HEK293T (cell line): ENCODE measurements around the gene KRTAP5-5.
"Not testable (repeated sequence)": the region's sequence is repeated elsewhere in the genome, so short reads cannot be mapped to it uniquely, and the experiment has no call there.

ENCODE experiments used
- CTCF ChIA-PET: fragments of 350-600 bp; formaldehyde crosslinking; extraction: SDS; loops from one replicate; lab custom pipeline; 2021; ENCODE audit warnings: antibody characterized with exemption, inconsistent platforms; lab: Yijun Ruan, JAX
- POLR2A ChIA-PET: fragments of 350-600 bp; formaldehyde crosslinking; extraction: SDS; loops from one replicate; lab custom pipeline; 2020; ENCODE audit warnings: antibody characterized with exemption, inconsistent platforms; lab: Yijun Ruan, JAX
- DNase-seq: peaks from one replicate; pipeline ENCODE4 v3.0.0; 2012; ENCODE audit warnings: mixed read lengths; ENCODE audit errors: extremely low spot score
- ARNT ChIP-seq: fragments of 450-650 bp; IDR thresholded peaks from 2 replicates; pipeline ENCODE4 v1.6.1; 2017; ENCODE audit warnings: mild to moderate bottlenecking
- BHLHE40 ChIP-seq: fragments of 450-650 bp; IDR thresholded peaks from 2 replicates; pipeline ENCODE4 v1.6.1; 2016; ENCODE audit warnings: mild to moderate bottlenecking, moderate library complexity, borderline replicate concordance
- CTBP1 ChIP-seq: fragments of 450-650 bp; IDR thresholded peaks from 2 replicates; pipeline ENCODE4 v1.6.1; 2016; ENCODE audit warnings: borderline replicate concordance
- ELF4 ChIP-seq: fragments of 450-650 bp; IDR thresholded peaks from 2 replicates; pipeline ENCODE4 v1.6.1; 2017; ENCODE audit warnings: antibody characterized with exemption
- FOXA1 ChIP-seq: fragments of 450-650 bp; IDR thresholded peaks from 2 replicates; pipeline ENCODE4 v1.6.1; 2016; ENCODE audit warnings: mild to moderate bottlenecking
- FOXK2 ChIP-seq: fragments of 450-650 bp; IDR thresholded peaks from 2 replicates; pipeline ENCODE4 v1.6.1; 2016; ENCODE audit warnings: mild to moderate bottlenecking
- FOXM1 ChIP-seq: fragments of 450-650 bp; IDR thresholded peaks from 2 replicates; pipeline ENCODE4 v1.6.1; 2017; ENCODE audit warnings: mild to moderate bottlenecking, borderline replicate concordance
- HDGF ChIP-seq: fragments of 450-650 bp; IDR thresholded peaks from 2 replicates; pipeline ENCODE4 v1.6.1; 2017; ENCODE audit warnings: antibody characterized with exemption, borderline replicate concordance
- L3MBTL2 ChIP-seq: fragments of 450-650 bp; conservative IDR thresholded peaks from 2 replicates; pipeline ENCODE4 v1.6.1; 2016; ENCODE audit warnings: mild to moderate bottlenecking
- LEF1 ChIP-seq: fragments of 450-650 bp; IDR thresholded peaks from 2 replicates; pipeline ENCODE4 v1.6.1; 2017; ENCODE audit warnings: mild to moderate bottlenecking, borderline replicate concordance
- NFRKB ChIP-seq: fragments of 450-650 bp; IDR thresholded peaks from 2 replicates; pipeline ENCODE4 v1.6.1; 2016; ENCODE audit warnings: mild to moderate bottlenecking, moderate library complexity
- SP1 ChIP-seq: fragments of 450-650 bp; IDR thresholded peaks from 2 replicates; pipeline ENCODE4 v1.6.1; 2017
- SUZ12 ChIP-seq: fragments of 450-650 bp; IDR thresholded peaks from 2 replicates; pipeline ENCODE4 v1.6.1; 2016; ENCODE audit warnings: mild to moderate bottlenecking
- TARDBP ChIP-seq: fragments of 450-650 bp; IDR thresholded peaks from 2 replicates; pipeline ENCODE4 v1.6.1; 2016
- ZNF384 ChIP-seq: fragments of 450-650 bp; IDR thresholded peaks from 2 replicates; pipeline ENCODE4 v1.6.1; 2016
- TF ChIP-seq, protein P1 (sequence below): fragments of 450-650 bp; IDR thresholded peaks from 2 replicates; pipeline ENCODE4 v1.6.1; 2016

Gene KRTAP5-5, protein sequence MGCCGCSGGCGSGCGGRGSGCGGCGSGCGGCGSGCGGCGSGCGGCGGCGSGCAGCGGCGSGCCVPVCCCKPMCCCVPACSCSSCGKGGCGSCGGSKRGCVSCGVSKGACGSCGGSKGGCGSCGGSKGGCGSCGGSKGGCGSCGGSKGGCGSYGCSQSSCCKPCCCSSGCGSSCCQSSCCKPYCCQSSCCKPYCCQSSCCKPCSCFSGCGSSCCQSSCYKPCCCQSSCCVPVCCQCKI

DNA sequence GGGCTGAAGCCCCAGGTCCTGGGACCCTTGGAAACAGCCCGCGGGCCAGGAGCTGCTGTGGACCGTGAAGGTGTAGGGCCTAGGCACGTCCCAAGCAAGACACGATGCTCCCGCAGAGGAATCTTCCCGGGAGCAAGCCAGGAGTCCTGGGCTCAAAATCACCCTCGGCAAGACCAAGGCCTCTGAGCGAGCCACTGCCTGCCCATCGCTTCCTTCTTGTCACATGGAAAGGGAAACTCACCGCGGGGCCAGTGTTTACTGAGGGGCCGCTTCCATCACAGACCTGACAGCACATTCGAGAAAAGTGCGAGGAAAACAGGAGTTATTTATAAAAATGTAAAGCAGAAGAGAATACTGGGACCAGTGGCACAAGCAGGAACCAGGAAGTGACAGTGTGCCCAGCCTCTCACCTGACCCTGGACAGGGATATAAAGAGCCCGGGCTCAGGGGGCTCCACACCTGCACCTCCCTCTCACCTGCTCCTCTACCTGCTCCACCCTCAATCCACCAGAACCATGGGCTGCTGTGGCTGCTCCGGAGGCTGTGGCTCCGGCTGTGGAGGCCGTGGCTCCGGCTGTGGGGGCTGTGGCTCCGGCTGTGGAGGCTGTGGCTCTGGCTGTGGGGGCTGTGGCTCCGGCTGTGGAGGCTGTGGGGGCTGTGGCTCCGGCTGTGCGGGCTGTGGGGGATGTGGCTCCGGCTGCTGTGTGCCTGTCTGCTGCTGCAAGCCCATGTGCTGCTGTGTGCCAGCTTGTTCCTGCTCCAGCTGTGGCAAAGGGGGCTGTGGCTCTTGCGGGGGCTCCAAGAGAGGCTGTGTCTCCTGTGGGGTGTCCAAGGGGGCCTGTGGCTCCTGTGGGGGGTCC, at the start of gene KRTAP5-5:
Gene KRTAP5-5 (plus strand): TSS at position 450 of the 860 bp plus-strand sequence. CDS start 66 bp downstream, at position 516.
- TF ChIP-seq HDGF (no peak), SP1 (no peak), ELF4 (no peak), ZNF384 (no peak), NFRKB (no peak)
- TF ChIP-seq, protein P1, sequence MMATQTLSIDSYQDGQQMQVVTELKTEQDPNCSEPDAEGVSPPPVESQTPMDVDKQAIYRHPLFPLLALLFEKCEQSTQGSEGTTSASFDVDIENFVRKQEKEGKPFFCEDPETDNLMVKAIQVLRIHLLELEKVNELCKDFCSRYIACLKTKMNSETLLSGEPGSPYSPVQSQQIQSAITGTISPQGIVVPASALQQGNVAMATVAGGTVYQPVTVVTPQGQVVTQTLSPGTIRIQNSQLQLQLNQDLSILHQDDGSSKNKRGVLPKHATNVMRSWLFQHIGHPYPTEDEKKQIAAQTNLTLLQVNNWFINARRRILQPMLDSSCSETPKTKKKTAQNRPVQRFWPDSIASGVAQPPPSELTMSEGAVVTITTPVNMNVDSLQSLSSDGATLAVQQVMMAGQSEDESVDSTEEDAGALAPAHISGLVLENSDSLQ: no peak
- DNase-seq: no peak
- POLR2A ChIA-PET: no interaction called here
- CTCF ChIA-PET: interaction anchor here (0.6 to 1.5 kb wide), 3 partner anchors 8 to 34 kb away, joined by 3 read pairs; no protein-coding TSS in a partner anchor

DNA sequence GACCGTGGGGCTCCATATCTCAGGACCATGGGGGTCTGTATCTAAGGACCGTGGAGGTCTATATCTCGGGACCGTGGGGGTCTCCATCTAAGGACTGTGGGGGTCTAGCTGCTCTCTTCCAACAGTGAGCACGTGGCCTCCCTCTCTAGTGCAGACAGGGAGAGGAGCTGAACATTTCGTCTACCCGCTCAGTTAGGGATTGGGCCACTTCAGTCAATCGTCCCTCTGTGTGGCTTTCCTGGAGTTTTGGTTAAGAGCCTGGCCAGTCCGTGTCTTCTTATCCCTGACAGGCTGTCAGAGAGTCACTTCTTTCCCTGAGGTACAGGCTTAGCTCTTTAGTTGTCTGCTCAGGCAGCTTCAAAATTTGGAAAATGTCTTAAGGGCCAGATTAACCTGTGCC, 47.6 kb upstream of the KRTAP5-5 start:
- POLR2A ChIA-PET: no interaction called here
- CTCF ChIA-PET: interaction anchor here (1.6 kb wide), 1 partner anchor 13 kb away, joined by 6 read pairs; no protein-coding TSS in a partner anchor
- DNase-seq: no peak
- no peak for TF ChIP-seq ZNF384
- no peak for TF ChIP-seq BHLHE40
- no peak for TF ChIP-seq TARDBP
- no peak for TF ChIP-seq FOXK2
- no peak for TF ChIP-seq ARNT
- TF ChIP-seq CTBP1: no peak
- TF ChIP-seq, protein P1: no peak
- TF ChIP-seq ELF4: no peak
- TF ChIP-seq LEF1: no peak
- no peak for TF ChIP-seq SP1
- TF ChIP-seq NFRKB: no peak
- TF ChIP-seq L3MBTL2: no peak
- TF ChIP-seq FOXM1: no peak
- no peak for TF ChIP-seq HDGF
- no peak for TF ChIP-seq SUZ12
- TF ChIP-seq FOXA1: no peak

DNA sequence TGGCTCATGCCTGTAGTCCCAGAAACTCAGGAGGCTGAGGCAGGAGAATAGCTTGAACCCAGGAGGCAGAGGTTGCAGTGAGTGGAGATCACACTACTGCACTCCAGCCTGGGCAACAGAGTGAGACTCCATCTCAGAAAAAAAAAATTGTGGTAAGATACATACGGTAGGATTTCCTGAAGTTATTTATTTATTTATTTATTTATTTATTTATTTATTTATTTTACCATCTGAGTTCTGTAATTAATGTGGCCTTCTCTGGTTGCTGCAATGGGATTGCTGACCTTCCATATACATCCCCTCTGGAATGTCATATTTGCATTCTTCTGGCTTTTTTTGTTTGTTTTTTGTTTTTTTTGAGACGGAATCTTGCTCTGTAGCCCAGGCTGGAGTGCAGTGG, 46.7 kb upstream of the KRTAP5-5 start:
- DNase-seq, POLR2A ChIA-PET: not testable (repeated sequence)
- CTCF ChIA-PET: interaction anchor here (1.6 kb wide), 1 partner anchor 12 kb away, joined by 6 read pairs; no protein-coding TSS in a partner anchor

DNA sequence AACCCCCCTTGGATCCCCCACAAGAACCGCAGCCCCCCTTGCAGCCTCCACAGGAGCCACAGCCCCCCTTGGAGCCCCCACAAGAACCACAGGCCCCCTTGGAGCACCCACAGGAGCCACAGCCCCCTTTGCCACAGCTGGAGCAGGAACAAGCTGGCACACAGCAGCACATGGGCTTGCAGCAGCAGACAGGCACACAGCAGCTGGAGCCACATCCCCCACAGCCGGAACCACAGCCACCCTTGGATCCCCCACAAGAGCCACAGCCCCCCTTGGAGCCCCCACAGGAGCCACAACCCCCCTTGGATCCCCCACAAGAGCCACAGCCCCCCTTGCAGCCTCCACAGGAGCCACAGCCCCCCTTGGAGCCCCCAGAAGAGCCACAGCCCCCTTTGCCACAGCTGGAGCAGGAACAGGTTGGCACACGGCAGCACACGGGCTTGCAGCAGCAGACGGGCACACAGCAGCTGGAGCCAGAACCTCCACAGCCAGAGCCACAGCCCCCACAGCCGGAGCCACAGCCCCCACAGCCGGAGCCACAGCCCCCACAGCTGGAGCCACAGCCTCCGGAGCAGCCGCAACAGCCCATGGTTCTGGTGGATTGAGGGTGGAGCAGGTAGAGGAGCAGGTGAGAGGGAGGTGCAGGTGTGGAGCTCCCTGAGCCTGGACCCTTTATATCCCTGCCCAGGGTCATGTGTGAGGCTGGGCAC, 44.8 kb upstream of the KRTAP5-5 start, which contains the start of gene KRTAP5-1:
Gene KRTAP5-1 (minus strand): TSS at position 623 of the 710 bp plus-strand sequence. CDS start 34 bp downstream, at position 589.
- POLR2A ChIA-PET, CTCF ChIA-PET, DNase-seq: not testable (repeated sequence)

DNA sequence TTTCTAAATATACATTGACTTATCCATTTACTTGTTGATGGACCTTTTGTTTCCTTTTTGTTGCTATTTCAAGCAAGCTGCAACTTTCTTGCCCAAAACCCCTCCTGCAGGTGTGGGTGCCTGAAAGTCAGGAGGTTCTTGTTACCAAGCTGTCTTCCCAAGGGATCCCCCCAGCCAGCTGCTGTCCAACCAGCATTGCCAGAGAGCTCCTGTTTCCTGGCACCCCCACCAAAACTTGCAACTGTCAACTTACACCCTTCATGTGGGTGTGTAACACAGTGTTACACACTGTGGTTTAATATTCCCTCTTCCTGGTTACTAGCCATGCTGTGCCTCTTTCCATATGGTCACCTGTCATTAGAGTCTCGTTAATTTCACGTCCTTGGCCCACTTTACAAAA, 42.9 kb upstream of the KRTAP5-5 start:
- no peak for DNase-seq
- CTCF ChIA-PET: interaction anchor here (0.6 kb wide), 1 partner anchor 38 kb away, joined by 4 read pairs; no protein-coding TSS in a partner anchor
- POLR2A ChIA-PET: no interaction called here
- no peak for TF ChIP-seq SP1
- no peak for TF ChIP-seq HDGF
- no peak for TF ChIP-seq SUZ12
- TF ChIP-seq ARNT: no peak
- TF ChIP-seq TARDBP: no peak
- no peak for TF ChIP-seq ZNF384
- TF ChIP-seq FOXM1: no peak
- no peak for TF ChIP-seq NFRKB
- TF ChIP-seq, protein P1: no peak
- TF ChIP-seq CTBP1: no peak
- TF ChIP-seq BHLHE40: no peak
- no peak for TF ChIP-seq L3MBTL2

DNA sequence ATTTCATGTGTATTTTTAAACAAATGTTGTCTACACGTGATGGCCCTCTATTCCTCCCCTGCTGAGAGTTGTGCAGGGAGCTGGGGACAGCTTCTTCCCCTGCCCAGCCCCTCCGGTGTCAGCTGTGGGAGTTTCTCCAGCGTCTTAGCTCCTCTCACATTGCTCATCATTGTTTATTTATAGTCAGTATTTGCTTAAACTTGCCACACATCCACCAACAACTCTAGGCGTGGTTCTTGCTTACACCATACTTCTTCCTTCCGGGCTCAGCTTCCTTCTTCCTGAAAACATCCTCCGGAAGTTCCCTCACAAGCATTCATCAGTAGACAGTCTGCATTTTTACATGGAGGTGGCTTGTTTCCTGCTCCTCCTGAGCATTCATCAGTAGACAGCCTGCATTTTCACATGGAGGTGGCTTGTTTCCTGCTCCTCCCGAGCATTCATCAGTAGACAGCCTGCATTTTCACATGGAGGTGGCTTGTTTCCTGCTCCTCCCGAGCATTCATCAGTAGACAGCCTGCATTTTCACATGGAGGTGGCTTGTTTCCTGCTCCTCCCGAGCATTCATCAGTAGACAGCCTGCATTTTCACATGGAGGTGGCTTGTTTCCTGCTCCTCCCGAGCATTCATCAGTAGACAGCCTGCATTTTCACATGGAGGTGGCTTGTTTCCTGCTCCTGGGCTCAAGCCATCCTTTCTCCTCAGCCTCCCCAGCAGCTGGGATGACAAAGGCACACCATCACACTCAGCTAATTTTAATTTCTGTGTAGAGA, 40.2 kb upstream of the KRTAP5-5 start:
- DNase-seq, POLR2A ChIA-PET: not testable (repeated sequence)
- CTCF ChIA-PET: interaction anchor here (1.0 kb wide), 1 partner anchor 43 kb away, joined by 4 read pairs; no protein-coding TSS in a partner anchor
